Measurements from ENCODE around the gene ZIC2.

Gene ZIC2

DNA sequence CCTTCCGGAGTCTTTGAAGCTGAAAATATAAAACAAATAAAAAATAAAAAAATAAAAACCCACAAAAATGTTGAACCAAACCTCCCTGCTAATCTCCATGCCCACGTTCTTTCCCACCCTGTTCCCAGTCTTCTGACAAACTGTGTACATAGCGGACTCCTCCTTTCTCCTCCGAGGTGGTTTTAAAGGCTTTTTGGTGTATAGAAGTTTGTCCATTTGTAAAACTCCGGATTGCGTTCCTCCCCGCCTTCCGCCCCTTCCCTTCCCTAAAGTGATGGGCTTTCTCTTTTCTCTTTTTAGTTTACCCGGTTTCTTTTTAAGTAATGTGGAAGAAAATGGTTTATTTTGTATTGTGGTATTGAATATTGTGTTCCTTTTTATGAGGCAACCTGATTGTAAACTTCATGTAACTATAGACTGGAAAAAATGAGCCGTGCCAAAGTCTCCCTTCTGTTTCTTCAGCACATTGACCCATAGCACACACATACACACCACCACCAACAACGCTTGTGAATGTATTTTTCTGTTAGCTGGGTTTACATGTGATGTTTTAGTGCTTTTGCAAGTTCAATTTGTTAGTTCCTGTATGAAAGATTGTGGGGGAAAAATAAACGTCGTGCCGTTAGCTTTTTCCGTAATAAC lies 4.4 kb downstream of the ZIC2 start:
- no peak for DNase-seq (ENCODE audit: low read depth in 2 of 2)

DNA sequence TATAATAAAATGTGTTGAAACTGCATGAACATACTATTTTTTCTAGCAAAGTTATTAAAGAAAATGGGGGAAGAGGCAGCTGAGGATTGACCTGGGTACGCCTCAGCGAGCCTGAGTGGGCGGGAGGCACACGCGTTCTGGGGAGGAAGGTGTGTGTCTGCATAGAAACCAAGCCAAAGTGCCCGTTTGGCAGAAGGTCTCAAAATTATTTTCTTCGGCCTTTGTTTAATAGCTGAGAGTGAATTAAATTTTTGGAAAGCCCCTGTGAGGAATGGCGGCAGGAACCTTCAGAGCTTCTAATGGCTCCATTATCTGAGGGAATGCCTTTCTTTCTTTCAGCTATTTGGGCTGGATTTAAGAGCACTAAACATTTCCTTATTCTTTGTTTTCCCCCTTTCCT lies 5.2 kb downstream of the ZIC2 start:
- DNase-seq (ENCODE audit: low read depth in 2 of 2) = no peak

DNA sequence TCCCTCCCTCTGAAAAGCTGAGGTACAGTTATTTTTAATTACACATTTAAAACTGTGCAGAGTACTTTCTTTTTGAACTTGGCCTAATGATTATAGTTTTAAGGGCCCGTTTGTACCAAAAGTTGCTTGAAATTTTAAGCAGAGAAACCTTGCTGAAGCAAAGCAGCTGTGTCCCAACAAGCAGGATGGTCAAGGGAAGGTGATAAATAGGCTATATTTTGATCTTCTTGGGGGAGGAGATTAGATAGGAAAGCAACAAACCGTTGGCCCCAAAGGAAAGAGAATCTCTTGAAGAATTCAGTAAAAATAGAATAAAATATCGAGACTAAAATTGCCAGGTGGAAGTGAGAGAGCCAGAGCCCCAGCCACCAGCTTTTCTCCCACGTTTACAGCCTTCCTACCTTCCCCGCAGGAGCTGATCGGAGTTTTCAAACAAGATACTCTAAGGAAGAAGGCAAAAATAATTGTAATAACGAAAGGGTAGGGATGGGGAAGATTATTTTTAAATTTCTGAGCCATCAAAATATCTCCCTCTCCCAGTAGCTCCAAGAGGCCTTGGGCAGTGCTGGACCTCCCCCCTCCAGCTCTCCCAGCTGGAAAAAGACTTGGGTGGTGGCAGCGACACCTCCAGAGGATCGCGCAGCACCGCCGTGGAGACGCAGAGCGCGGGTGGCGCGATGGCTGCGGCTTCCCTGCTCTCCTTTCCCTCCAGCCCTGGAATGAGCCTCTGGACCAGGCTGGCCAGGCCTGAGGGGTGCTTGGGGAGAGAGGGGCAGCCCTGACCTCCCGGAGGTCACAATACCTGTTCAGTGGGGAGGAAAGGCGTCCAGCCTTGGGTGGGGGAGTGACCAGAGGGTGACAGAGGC lies 5.8 kb downstream of the ZIC2 start:
- DNase-seq (ENCODE audit: low read depth in 2 of 2) = no peak

DNA sequence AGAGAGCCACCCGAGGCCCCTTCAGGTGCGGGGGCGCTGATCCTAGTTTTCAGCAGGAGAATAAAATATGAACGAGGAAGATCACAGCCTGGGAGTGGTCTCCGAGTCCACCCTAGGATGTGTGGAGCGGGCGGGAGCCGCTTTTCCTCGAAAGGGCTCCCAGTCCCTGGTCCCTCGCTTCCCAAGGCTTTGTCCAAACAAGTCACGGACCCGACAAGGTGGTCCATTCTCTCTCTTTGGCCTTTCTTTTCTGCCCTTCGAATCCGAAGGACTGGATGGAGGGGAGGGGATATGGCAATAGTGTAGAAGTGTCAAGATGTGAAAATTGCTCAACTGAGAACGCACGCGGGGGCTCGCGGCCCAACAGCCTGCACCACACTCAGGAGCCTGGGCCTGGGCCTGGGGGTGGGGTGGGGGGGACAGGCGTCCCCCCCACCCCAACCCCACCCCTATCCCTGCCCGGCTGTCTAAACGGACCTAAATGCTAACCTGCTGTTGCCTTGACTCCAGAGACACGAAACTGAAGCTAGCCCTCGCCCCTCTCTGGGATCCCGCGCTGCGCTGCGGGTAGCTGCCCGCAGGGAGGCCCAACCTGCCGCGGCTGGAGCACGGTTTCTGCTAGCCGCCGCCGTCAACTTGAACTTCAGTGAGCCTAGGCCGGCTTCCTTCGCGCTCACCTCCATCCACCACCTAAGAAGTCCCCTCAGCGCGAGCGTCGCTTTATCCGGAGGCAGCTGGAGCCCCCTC lies 7.1 kb downstream of the ZIC2 start:
- DNase-seq (ENCODE audit: low read depth in 2 of 2) = no peak

DNA sequence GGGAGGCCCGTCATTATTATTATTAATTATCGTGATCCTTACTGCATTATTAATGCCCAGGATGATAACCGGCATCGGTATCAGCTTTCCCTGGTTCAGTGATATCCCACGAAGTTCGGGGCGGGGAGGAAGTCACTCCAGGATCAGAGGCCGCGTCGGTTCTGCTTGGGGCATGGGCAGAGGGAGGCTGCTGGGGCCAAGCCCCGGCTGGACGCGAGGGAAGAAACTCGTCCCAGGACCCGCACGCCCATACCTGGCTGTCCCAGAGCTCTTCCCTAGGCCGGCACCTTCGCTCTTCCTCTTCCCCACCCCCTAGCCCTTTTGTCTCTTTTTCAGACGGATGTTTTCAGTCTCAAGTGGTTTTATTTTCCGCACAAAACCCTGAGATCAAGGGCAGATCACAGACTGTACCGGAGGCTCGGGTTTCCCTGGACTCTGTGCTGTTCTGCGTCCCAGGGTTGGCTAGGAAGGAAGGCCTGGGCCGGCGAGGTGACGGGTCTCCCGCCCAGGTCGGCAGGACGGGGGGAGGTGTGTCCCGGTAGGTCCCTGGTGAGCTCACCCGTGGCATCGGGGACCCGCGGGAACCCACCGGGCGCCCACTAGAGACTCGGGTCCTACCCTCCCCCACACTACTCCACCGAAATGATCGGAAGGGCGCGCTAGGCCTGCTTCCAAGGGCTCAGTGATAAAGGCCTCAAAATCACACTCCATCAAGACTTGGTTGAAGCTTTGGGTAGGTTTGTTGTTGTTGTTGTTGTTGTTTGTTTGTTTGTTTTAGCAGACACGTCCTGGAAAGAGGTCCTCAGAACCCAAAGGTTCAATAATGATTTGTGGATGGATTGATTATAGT lies 7.9 kb downstream of the ZIC2 start:
- no peak for DNase-seq (ENCODE audit: low read depth in 2 of 2)

DNA sequence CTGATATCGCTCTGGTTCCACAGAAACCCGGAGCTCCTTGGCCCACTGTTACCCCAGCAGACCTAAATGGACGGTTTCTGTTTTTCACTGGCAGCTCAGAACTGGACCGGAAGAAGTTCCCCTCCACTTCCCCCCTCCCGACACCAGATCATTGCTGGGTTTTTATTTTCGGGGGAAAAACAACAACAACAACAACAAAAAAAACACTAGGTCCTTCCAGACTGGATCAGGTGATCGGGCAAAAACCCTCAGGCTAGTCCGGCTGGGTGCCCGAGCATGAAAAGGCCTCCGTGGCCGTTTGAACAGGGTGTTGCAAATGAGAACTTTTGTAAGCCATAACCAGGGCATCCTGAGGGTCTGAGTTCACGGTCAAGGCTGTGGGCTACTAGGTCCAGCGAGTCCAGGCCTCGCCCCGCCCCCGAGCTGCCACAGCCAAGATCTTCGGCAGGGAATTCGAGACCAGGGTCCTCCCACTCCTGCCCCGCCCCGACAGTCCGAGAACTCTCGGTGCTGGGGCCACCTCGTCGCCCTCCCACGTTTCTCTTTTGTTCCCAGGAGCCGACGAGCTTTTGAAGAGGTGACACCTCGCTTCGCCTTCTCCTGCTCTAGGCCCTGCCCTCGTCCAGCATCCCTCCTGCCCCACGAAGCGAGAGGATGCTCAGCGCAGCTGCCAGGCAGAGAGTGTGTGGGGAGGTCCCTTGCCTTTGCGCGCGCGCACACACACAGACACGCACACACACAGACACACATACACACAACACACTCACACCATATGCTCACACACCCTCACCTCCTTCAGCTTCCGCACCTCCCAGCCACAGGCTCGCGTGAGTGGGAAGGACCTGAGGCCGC lies 8.8 kb downstream of the ZIC2 start:
- no peak for DNase-seq (ENCODE audit: low read depth in 2 of 2)

DNA sequence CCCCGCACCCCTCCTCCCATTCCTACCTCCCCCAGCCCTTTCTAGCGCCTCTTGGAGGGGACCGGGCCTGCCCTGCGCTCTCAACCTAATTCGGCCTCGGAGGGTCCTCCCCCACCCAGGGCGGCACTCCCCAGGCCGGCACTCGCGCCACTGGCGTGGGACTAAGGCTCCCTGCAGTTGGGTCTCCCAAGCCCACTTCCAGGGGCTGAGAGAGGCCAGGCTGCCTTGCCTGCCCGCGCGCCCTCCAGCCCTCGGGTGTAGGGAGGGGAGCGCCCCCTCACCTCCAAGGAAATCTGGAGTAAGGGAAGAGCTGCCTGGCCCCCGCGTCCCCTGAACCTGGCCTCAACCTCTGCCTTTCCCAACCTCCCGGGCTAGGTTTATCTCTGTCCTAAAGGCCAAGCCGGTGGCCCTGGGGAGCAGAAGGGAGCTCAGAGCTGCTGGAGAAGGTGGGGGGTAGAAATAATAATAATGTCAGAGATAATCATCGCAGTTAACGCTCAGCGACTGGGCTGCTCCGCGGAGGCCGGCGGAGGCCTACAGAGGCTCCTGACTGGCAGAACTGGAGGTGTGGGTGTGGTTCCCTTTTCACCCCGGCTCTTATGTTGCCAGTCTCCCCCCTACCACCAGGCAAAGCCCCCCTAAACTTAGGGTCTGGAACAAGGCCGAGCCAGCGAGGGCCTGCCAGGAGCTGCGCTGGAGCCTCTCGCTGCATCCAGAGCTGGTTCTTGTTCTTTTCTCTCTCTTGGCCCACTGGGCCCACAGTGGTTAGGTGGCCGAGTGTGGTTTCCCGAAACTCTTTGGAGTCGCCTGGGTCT lies 9.6 kb downstream of the ZIC2 start:
- no peak for DNase-seq (ENCODE audit: low read depth in 2 of 2)

DNA sequence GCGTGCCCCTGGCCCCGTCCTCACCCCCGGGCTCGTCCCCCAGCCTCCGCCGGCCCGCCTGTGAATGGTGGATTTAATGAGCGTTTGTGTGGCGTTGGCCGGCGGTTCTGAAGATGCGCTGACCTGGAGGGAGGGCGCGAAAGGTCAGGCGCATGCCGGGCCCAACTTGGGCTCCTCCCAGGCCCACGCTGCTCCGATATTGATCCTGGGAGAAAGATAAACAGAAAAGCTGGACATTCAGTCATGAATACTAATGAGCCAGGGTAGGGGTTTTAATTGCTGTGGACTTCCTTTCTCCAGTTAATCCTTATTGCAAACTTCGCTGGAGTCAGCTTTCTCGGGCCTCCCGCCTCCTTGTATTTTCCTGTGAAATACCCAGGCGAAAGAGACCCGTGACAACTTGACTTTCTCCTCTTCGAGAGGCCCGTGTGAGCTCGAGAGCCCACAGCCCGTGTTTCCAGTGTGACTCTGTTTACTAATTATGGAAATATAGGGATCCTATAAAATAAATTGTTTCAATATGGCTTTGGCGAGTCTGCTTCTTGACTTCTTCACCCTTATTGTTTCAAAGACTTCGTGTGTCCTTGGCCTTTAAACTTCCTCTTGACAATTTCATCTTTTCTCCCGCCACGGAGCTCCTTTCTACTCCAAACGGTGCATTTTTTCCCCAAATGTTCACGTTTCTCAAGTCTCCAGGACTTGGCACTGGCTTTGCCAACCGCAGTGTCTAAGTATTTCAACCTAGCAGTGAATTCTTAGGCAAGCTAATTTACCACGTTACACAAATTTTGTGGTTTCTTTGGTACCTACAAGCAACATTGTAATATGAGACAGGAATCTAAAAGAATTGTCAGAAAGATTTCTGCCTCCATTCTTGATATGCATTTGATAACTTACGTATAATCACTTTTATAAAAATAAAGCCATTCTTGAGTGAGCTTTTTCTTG lies 10.5 kb downstream of the ZIC2 start:
- no peak for DNase-seq (ENCODE audit: low read depth in 2 of 2)

DNA sequence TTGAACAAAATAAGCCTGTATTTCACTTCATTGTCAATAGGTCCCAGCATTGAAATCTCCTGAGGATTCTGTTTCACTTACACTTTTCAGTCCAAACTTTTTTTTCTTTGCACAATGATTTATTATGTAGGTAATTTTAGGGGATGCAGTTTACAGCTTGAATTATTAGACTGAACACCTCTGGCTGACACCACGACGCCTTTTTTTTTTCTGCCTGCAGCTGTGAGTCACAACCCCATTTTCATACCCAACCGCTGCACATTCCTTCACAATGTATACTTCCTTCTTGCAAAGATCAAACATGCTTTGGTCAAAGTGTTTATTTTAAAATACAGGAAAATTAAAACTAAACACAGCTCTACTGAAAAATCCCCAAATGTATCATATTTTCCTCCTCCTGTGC lies 11.4 kb downstream of the ZIC2 start:
- DNase-seq (ENCODE audit: low read depth in 2 of 2) = no peak

DNA sequence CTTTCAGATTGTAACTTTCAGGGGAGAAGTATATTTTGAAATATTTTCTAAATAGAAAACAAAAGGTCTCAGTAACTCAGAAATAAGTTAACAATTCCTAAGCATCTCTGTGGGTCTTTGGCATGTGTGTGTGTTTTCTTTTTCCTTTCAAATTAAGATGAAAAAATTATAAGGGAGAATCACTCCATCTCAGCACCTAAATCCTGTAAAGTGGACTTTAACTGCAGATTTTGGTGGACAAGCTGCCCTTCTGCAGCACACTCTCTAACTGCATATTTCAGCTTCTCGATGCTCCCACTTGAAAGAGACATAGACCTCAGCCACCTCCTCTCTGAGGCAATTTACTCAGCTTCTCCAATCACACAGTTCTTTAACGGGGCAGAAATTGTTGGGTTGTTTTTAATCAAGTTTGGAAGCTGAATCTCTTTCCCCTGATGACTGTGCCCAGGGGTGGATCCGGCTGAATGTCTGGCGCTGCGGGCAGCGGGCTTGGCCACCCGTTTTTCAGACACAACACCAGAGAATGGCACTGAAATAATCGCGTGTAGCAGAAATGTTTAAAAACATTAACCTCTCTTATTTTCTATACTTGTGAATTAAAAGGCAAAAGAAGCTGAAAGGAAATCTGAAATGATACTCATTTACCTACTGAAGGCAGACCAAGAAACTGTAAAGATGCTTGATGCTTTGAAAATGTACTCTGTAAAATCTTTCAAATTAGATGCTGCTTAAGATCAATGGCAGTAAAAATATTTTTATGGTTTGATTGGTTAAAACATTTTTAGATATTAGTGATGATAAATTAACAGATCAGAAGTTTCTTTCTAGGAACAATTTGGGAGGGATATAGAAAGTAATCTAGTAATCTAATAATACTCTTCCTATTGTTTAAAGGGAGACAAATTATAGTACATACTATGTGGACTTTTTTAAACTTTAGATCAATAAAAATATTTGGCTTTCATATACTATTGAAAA lies 12.4 kb downstream of the ZIC2 start:
- no peak for DNase-seq (ENCODE audit: low read depth in 2 of 2)

DNA sequence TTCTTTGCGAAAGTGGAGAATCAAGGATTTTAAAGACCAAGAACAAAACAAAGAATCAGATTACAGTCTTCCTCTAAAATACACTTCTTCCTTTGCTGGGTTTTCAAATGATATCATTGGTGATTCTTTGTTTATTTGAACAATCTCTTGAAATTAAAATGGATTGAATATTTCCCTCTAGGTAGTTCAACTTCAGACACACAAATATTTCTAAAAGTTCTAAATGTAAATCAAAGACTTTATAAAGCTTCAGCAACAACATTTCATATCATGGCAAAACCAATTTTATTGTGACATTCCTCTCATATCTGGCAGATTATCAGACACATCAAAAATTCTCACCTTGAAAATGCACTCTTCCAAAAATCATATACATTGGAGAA lies 13.0 kb downstream of the ZIC2 start:
- no peak for DNase-seq (ENCODE audit: low read depth in 2 of 2)

DNA sequence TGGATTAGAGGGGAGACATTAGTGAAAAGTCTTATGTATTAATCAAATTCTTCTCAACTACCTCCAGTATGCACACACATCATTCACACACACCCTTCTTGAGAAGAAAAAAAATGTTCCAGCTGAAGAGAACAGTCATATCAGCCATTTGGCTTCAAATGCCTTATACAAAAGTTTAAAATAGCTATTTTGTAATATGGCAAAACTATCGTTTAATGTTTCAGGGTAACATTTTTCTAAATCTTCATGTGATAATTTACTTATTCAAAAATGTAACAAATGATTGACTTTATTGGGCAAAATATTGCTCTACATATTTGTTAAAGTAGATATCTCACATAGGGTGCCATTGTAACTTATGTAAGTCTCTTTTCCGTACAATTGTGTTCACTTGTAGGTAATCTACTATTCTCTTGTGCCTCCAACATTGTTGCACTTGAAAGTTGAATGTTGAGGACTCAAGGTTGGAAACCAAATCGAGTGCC lies 13.6 kb downstream of the ZIC2 start:
- no peak for DNase-seq (ENCODE audit: low read depth in 2 of 2)

DNA sequence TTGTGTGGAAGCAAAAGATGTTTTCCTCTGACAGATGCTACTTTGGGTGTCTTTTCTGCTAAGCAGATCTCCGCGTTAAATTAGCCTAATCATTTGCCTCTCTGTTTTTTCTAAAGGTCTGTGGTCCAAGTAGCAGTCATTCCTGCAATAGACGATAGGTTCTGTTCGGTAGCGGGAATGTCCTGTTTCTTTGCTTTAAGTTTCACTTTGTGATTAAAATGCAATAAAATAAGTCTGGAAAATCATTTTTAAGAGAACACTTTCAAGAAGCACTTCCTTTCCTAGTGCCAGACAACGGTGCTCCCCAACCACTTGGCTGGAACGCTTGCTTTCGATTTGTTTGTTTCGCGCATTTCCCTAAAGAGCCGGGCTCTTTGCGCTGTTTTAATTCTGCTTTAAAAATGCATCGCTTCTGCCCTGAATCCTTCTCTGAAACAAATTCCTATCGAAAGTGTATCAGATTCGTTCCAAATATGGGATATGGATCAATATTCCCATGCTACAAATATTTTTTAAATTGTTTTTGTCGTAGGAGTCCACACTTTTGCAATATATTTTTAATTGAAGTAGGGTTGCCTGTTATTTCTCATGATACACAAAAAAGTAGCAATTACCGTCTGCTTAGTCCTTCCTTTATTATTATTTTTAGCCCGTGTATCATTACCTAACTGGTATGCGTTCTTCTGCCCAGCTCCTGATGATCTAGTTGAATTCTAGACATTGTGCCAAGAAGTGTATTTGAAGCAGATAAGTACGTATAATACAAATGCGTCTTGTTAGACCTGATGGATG lies 14.2 kb downstream of the ZIC2 start:
- DNase-seq (ENCODE audit: low read depth in 2 of 2) = no peak

DNA sequence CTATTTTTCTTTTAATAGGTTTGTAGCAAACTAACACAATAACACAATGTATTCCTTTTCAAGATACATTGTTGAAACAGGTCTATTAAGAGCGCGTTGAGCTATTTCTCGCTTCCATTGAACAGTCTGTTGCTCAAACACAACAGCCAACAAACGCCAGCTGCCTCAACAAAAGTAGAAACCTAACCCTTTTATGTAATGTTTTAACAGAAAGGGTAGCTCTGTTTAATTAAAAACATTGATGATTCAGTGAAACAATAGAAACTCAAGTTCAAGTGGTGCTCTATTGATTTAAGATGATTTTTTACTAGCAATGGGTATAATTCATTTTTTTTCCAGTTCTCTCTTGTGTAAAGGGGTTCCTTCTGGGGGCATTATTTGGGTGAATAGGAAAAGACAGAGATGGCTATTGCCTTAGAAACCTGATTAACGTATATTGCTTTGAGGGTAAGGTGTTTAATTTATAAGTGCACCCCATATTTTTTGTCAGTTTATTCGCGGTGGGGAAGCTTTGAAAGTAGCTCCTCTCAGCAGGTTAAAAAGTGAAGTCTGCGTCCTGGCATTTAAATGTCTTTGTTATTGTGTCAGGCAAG lies 14.9 kb downstream of the ZIC2 start:
- DNase-seq (ENCODE audit: low read depth in 2 of 2) = no peak

DNA sequence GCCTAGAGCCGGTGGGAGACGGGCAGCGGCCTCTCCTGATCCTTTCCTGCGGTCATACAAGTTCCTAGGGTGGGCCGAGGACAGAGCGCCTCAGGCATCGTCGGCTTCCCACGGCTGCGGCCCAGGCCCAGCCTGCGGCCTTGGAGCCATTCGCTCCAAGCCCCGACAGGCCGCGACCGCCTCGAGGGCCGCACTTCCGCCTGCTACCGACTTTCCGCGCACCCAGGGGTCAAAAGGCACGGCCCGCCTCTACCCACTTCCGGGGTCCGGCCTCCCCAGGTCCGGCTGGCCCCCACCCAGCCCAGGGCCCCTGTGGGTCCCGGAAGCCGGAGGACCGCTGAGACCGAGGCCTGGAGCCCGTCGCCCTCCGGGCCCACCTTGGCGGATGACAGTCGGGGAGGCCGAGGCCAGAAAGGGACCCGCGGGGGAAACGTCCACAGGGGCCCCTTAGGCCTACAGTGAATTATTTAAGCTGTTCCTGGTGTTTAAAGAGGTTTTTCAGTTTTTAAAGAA lies 16.2 kb downstream of the ZIC2 start:
- no peak for DNase-seq (ENCODE audit: low read depth in 2 of 2)

DNA sequence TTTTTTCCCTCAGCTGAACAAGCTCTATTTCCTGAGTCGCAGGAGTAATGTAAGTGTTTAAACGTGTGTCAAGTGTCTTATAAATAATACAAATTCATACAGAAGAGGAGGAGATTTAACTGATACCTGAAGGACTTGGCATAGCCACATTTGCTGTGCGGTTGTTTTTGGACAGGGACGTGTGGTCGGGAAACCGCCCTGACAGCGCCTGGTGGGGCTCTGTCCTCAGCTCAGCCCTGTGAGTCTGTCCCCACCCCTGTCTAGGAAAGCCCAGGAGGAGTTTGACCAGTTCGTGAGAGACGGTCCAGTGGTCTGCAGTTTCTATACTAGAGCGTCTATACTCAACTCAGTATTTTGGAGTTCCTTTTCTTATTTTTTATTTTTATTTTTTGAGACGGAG lies 16.7 kb downstream of the ZIC2 start:
- DNase-seq (ENCODE audit: low read depth in 2 of 2) = no peak

Measured in stimulated activated CD8-positive, alpha-beta memory T cell treated with anti-CD3 and anti-CD28 coated beads, Interleukin-2, amount 100 ng/mL, for 48 hours (primary cell).